ENCODE measurements around the gene CD44. TPM values are rescaled to one million over a fixed set of nuclear protein-coding genes. Genes with fewer than 3 reads are reported as not detected.

The CD44 gene
- polyA plus RNA-seq, 1 donor from 2014 or later, result 0.77 TPM

DNA sequence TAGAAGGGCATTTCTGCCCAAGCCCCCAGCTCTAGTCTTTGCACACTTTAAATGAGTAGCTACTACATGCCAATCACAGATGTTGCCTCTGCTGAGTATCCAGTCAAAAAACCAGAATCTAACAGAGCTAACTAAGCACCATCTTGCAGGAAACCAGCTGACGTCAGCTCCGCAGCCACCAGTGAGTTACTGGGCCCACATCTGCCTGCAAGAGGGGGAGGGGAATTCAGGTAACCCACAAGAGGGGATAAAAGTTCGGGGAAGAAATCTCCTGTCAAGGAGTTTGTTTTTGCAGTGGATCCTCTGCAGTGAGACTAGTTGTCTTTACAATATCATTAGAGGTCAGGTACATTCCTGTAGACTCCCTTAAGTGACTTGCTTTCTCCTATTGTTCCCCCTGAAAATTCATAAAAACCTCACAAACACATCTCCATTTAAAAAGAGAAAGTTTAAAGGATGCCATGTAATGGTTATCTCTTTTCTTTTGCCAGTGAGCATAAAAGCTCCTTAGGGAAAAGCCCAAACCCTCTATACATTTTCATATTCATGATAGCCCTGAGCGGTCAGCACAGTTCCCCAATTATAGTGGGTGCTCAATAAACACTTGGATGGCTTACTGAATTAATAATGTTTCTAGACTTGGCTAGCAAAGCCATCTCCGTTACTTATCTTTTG, 9.3 kb downstream of the CD44 start:
- no peak overlapping the region for H3K4me2 ChIP-seq (ENCODE audit: low read length)
- no peaks in the 10 kb centered on the region for H3F3A ChIP-seq (ENCODE audit: insufficient read depth, low read length, poor library complexity, severe bottlenecking)
- no peak for TF ChIP-seq EZH2 (IDR thresholded peaks at IDR 0.05; ENCODE audit: borderline replicate concordance, insufficient read depth, low read length, poor library complexity, severe bottlenecking)
- no peak for TF ChIP-seq RAD21 (conservative IDR thresholded peaks at IDR 0.05)
- no peak for TF ChIP-seq MXI1 (conservative IDR thresholded peaks at IDR 0.05; ENCODE audit: poor library complexity, severe bottlenecking)
- no peak for TF ChIP-seq POLR2AphosphoS5 (IDR thresholded peaks at IDR 0.05)
- TF ChIP-seq TAF1 (IDR thresholded peaks at IDR 0.05; ENCODE audit: low read depth), result no peak
- TF ChIP-seq, protein P1, sequence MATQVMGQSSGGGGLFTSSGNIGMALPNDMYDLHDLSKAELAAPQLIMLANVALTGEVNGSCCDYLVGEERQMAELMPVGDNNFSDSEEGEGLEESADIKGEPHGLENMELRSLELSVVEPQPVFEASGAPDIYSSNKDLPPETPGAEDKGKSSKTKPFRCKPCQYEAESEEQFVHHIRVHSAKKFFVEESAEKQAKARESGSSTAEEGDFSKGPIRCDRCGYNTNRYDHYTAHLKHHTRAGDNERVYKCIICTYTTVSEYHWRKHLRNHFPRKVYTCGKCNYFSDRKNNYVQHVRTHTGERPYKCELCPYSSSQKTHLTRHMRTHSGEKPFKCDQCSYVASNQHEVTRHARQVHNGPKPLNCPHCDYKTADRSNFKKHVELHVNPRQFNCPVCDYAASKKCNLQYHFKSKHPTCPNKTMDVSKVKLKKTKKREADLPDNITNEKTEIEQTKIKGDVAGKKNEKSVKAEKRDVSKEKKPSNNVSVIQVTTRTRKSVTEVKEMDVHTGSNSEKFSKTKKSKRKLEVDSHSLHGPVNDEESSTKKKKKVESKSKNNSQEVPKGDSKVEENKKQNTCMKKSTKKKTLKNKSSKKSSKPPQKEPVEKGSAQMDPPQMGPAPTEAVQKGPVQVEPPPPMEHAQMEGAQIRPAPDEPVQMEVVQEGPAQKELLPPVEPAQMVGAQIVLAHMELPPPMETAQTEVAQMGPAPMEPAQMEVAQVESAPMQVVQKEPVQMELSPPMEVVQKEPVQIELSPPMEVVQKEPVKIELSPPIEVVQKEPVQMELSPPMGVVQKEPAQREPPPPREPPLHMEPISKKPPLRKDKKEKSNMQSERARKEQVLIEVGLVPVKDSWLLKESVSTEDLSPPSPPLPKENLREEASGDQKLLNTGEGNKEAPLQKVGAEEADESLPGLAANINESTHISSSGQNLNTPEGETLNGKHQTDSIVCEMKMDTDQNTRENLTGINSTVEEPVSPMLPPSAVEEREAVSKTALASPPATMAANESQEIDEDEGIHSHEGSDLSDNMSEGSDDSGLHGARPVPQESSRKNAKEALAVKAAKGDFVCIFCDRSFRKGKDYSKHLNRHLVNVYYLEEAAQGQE (IDR thresholded peaks at IDR 0.05; ENCODE audit: borderline replicate concordance), result no peak
- TF ChIP-seq, protein P2, sequence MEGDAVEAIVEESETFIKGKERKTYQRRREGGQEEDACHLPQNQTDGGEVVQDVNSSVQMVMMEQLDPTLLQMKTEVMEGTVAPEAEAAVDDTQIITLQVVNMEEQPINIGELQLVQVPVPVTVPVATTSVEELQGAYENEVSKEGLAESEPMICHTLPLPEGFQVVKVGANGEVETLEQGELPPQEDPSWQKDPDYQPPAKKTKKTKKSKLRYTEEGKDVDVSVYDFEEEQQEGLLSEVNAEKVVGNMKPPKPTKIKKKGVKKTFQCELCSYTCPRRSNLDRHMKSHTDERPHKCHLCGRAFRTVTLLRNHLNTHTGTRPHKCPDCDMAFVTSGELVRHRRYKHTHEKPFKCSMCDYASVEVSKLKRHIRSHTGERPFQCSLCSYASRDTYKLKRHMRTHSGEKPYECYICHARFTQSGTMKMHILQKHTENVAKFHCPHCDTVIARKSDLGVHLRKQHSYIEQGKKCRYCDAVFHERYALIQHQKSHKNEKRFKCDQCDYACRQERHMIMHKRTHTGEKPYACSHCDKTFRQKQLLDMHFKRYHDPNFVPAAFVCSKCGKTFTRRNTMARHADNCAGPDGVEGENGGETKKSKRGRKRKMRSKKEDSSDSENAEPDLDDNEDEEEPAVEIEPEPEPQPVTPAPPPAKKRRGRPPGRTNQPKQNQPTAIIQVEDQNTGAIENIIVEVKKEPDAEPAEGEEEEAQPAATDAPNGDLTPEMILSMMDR (IDR thresholded peaks at IDR 0.05; ENCODE audit: poor library complexity, severe bottlenecking), result no peak
- no peak for TF ChIP-seq EP300 (conservative IDR thresholded peaks at IDR 0.05; ENCODE audit: poor library complexity, severe bottlenecking)
- TF ChIP-seq SMC3 (conservative IDR thresholded peaks at IDR 0.05; ENCODE audit: poor library complexity), result no peak
- no peak overlapping the region for H3K9ac ChIP-seq (ENCODE audit: low read length)
- no peak overlapping the region for H2AFZ ChIP-seq (ENCODE audit: low read depth, low read length)
- no peaks in the 10 kb centered on the region for H3K79me2 ChIP-seq (replicated peaks; ENCODE audit: insufficient read depth, low read length)
- no peak overlapping the region for H3K4me3 ChIP-seq (ENCODE audit: low read length)
- no peaks in the 10 kb centered on the region for H3K9me2 ChIP-seq (ENCODE audit: insufficient read depth, low read length)
- no peaks in the 10 kb centered on the region for H3K9me3 ChIP-seq (ENCODE audit: low read length)
- H3K27ac ChIP-seq (ENCODE audit: low read length), result no peak overlapping the region
- H3K27me3 ChIP-seq (ENCODE audit: insufficient read depth, low read depth, low read length), result no peaks in the 10 kb centered on the region
- H3K36me3 ChIP-seq (ENCODE audit: insufficient read depth, low read length), result no peaks in the 10 kb centered on the region
- H4K20me1 ChIP-seq (ENCODE audit: insufficient read depth), result no peaks in the 10 kb centered on the region

DNA sequence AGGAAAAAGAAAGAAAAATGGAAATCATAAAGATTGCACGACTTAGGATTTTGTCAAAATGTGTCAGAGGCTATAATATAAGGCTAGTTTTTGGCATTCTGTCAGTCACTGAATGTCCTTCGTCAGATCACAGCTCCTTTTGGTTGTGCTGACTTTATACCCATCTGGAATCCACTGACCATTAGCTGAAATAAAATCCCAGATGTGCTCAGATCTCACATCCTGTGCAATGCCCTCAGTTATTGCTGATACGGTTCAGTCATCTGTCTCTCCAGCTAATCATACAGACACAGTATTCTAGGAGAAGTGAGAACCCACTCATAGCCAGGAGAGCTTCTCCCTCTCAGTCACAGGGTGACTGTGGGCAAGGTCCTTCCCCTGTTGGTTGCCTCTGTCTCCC, 11.5 kb downstream of the CD44 start:
- Histone ChIP-seq H3F3A (ENCODE audit: insufficient read depth, low read length, poor library complexity, severe bottlenecking) (no peaks in the 10 kb centered on the region), H3K36me3 (ENCODE audit: insufficient read depth, low read length) (no peaks in the 10 kb centered on the region), H3K9me2 (ENCODE audit: insufficient read depth, low read length) (no peaks in the 10 kb centered on the region), H3K79me2 (replicated peaks; ENCODE audit: insufficient read depth, low read length) (no peaks in the 10 kb centered on the region), H4K20me1 (ENCODE audit: insufficient read depth) (no peaks in the 10 kb centered on the region), H3K9ac (ENCODE audit: low read length) (no peak overlapping the region), H3K4me2 (ENCODE audit: low read length) (no peak overlapping the region), H3K4me3 (ENCODE audit: low read length) (no peak overlapping the region), H3K9me3 (ENCODE audit: low read length) (no peaks in the 10 kb centered on the region), H3K27ac (ENCODE audit: low read length) (no peak overlapping the region), H2AFZ (ENCODE audit: low read depth, low read length) (no peak overlapping the region), H3K27me3 (ENCODE audit: insufficient read depth, low read depth, low read length) (no peaks in the 10 kb centered on the region)
- TF ChIP-seq, protein P1 (IDR thresholded peaks at IDR 0.05; ENCODE audit: borderline replicate concordance), result no peak
- no peak for TF ChIP-seq RAD21 (conservative IDR thresholded peaks at IDR 0.05)
- no peak for TF ChIP-seq TAF1 (IDR thresholded peaks at IDR 0.05; ENCODE audit: low read depth)
- no peak for TF ChIP-seq MXI1 (conservative IDR thresholded peaks at IDR 0.05; ENCODE audit: poor library complexity, severe bottlenecking)
- TF ChIP-seq EP300 (conservative IDR thresholded peaks at IDR 0.05; ENCODE audit: poor library complexity, severe bottlenecking), result no peak
- no peak for TF ChIP-seq POLR2AphosphoS5 (IDR thresholded peaks at IDR 0.05)
- TF ChIP-seq EZH2 (IDR thresholded peaks at IDR 0.05; ENCODE audit: borderline replicate concordance, insufficient read depth, low read length, poor library complexity, severe bottlenecking), result no peak
- TF ChIP-seq SMC3 (conservative IDR thresholded peaks at IDR 0.05; ENCODE audit: poor library complexity), result no peak
- TF ChIP-seq, protein P2 (IDR thresholded peaks at IDR 0.05; ENCODE audit: poor library complexity, severe bottlenecking), result no peak
